ENCODE measurements around the gene ZFP91. TPM values are rescaled to one million over a fixed set of nuclear protein-coding genes. Genes with fewer than 3 reads are reported as not detected.

The ZFP91 gene
- total and polyA plus RNA-seq, 2 experiments from 2014 or later: 10.2 to 30.0 TPM

- TF ChIP-seq REST (IDR thresholded peaks at IDR 0.05; ENCODE audit: unreplicated experiment): no peak
These were observed 60.8 kb downstream of the ZFP91 start (continued) for GRCh38 chr11:58639669-58640068.

- Mint-ChIP-seq H3K27me3 (ENCODE audit: insufficient read depth, low read depth, poor library complexity) (peaks cover 6% of the 10 kb centered on the region), H3K36me3 (ENCODE audit: low read depth) (no peaks in the 10 kb centered on the region; the same call in 2 of the 3 replicates)
- ATAC-seq: no peak
- no peak for TF ChIP-seq ZNF114 (CRISPR knock-in tag; IDR thresholded peaks at IDR 0.05)
- TF ChIP-seq CREB1 (CRISPR knock-in tag; IDR thresholded peaks at IDR 0.05; ENCODE audit: low read depth): no peak
- no peak for TF ChIP-seq ZNF462 (CRISPR knock-in tag; IDR thresholded peaks at IDR 0.05)
- TF ChIP-seq STAT1 (IDR thresholded peaks at IDR 0.05; ENCODE audit: unreplicated experiment): no peak
- no peak for TF ChIP-seq CTCF (conservative IDR thresholded peaks at IDR 0.05; ENCODE audit: low read depth in 2 of 2)
- TF ChIP-seq POLR2AphosphoS5 (IDR thresholded peaks at IDR 0.05; ENCODE audit: low read depth): no peak
- TF ChIP-seq NANOG (IDR thresholded peaks at IDR 0.05; ENCODE audit: borderline replicate concordance): no peak
- TF ChIP-seq ZNF331 (CRISPR knock-in tag; IDR thresholded peaks at IDR 0.05; ENCODE audit: low read depth): no peak
- TF ChIP-seq ETS1 (IDR thresholded peaks at IDR 0.05): no peak
- TF ChIP-seq JUNB (IDR thresholded peaks at IDR 0.05; ENCODE audit: unreplicated experiment): no peak
- TF ChIP-seq EZH2 (IDR thresholded peaks at IDR 0.05; ENCODE audit: low read depth, unreplicated experiment): no peak
- no peak for TF ChIP-seq EZH2phosphoT487 (IDR thresholded peaks at IDR 0.05; ENCODE audit: unreplicated experiment)
These were observed 61.6 kb downstream of the ZFP91 start for GRCh38 chr11:58640386-58641023.

More at GRCh38 chr11:58640386-58641023, 61.6 kb downstream of the ZFP91 start:
- Histone ChIP-seq H2AFZ (0 out of 2 replicates have a peak overlapping the region, but pooled peaks have one; percentile 59), H3K9me2 (ENCODE audit: insufficient read depth) (0 out of 2 replicates have a peak, but pooled peaks cover 5% of the 10 kb centered on the region), H3K4me1 (ENCODE audit: insufficient read depth) (no peaks in the 10 kb centered on the region), H4K20me1 (replicated peaks; ENCODE audit: insufficient read depth) (no peaks in the 10 kb centered on the region), H3K79me2 (replicated peaks; ENCODE audit: insufficient read depth) (no peaks in the 10 kb centered on the region), H3K36me3 (ENCODE audit: insufficient read depth) (no peaks in the 10 kb centered on the region), H3F3A (replicated peaks; ENCODE audit: low read depth) (no peaks in the 10 kb centered on the region), H3K4me3 (no peak overlapping the region), H3K4me2 (no peak overlapping the region), H3K27ac (ENCODE audit: low read depth) (no peak overlapping the region), H3K27me3 (ENCODE audit: insufficient read depth) (no peaks in the 10 kb centered on the region)
- Mint-ChIP-seq H3K4me3 (no peak overlapping the region), H3K9me3 (peaks cover 15% of the 10 kb centered on the region), H3K27ac (no peak overlapping the region), H3K4me1 (no peaks in the 10 kb centered on the region)
- no peak for DNase-seq (ENCODE audit: low spot score)
